HG03469 (cell line): ENCODE results near the gene WARS2.

Experiments
- ATAC-seq: cut with Tn5 transposase; IDR thresholded peaks from one replicate; pipeline ENCODE4 v1.9.1; 2021; ENCODE audit warnings: mild to moderate bottlenecking, moderate library complexity, moderate number of reproducible peaks; ENCODE audit not compliant: unreplicated experiment

Gene WARS2

GRCh38 chr1:119086830-119087229 lies 53.6 kb downstream of the WARS2 start:
- ATAC-seq: no peak

- no peak for ATAC-seq
Measured at GRCh38 chr1:119084798-119085197, 55.7 kb downstream of the WARS2 start.

- ATAC-seq: no peak
Measured at GRCh38 chr1:119083980-119084379, 56.5 kb downstream of the WARS2 start.

GRCh38 chr1:119083479-119083878 lies 57.0 kb downstream of the WARS2 start:
- ATAC-seq: no peak

GRCh38 chr1:119081700-119082099 lies 58.8 kb downstream of the WARS2 start:
- ATAC-seq: no peak

- ATAC-seq: no peak
Measured at GRCh38 chr1:119081267-119081666, 59.2 kb downstream of the WARS2 start.

GRCh38 chr1:119080586-119080985 lies 59.9 kb downstream of the WARS2 start:
- no peak for ATAC-seq

GRCh38 chr1:119079881-119080280 lies 60.6 kb downstream of the WARS2 start:
- ATAC-seq: no peak

GRCh38 chr1:119075614-119076013 lies 64.8 kb downstream of the WARS2 start:
- no peak for ATAC-seq

GRCh38 chr1:119071321-119071720 lies 69.1 kb downstream of the WARS2 start:
- no peak for ATAC-seq

GRCh38 chr1:119069682-119070081 lies 70.8 kb downstream of the WARS2 start:
- ATAC-seq: no peak

- no peak for ATAC-seq
Measured at GRCh38 chr1:119068427-119068826, 72.0 kb downstream of the WARS2 start.

GRCh38 chr1:119061700-119062099 lies 78.8 kb downstream of the WARS2 start:
- no peak for ATAC-seq

GRCh38 chr1:119055568-119055967 lies 84.9 kb downstream of the WARS2 start:
- ATAC-seq: no peak

- ATAC-seq: no peak
Measured at GRCh38 chr1:119053917-119054316, 86.5 kb downstream of the WARS2 start.

GRCh38 chr1:119052267-119052666 lies 88.2 kb downstream of the WARS2 start:
- no peak for ATAC-seq

- no peak for ATAC-seq
Measured at GRCh38 chr1:119048624-119049404, 91.6 kb downstream of the WARS2 start.

- ATAC-seq: no peak
Measured at GRCh38 chr1:119046785-119047438, 93.5 kb downstream of the WARS2 start.

- no peak for ATAC-seq
Measured at GRCh38 chr1:119046429-119046784, 94.0 kb downstream of the WARS2 start.

GRCh38 chr1:119045096-119045746 lies 95.2 kb downstream of the WARS2 start:
- no peak for ATAC-seq

- no peak for ATAC-seq
Measured at GRCh38 chr1:119040906-119041305, 99.5 kb downstream of the WARS2 start.

GRCh38 chr1:119040489-119040888 lies 100.0 kb downstream of the WARS2 start:
- ATAC-seq: no peak
